Fibroblast of lung (primary cell): ENCODE results near the gene LRP5.
"Not testable (repeated sequence)": the region's sequence is repeated elsewhere in the genome, so short reads cannot be mapped to it uniquely, and the experiment has no call there.

Experiments
- CTCF ChIP-seq, 2 donors: IDR thresholded peaks in 1 of 2; conservative IDR thresholded peaks in 1 of 2; 1 replicate in 1 of 2; 2 replicates in 1 of 2; pipeline ENCODE4 v1.5.1; 2011 to 2012; ENCODE audit warnings: low read length in 2 of 2, control low read depth in 1 of 2, inconsistent platforms in 1 of 2, low read depth in 1 of 2, mild to moderate bottlenecking in 1 of 2
- EZH2 ChIP-seq: IDR thresholded peaks from 2 replicates; pipeline ENCODE4 v1.5.1; 2012; ENCODE audit warnings: low read length, control low read depth, mild to moderate bottlenecking; ENCODE audit errors: missing control alignments

- TF ChIP-seq CTCF (conservative IDR thresholded peaks at IDR 0.05 in 1 of 2, IDR thresholded peaks at IDR 0.05 in 1 of 2; ENCODE audit: low read depth in 1 of 2, low read length in 2 of 2); EZH2: not testable (repeated sequence)
Observed at GRCh38 chr11:68447914-68448313, 135.5 kb downstream of the LRP5 start.
